RCC 7860 (cell line): ENCODE data around the gene SUN3.

ENCODE experiments used
- DNase-seq: peaks from one replicate; pipeline ENCODE4 v3.0.0-alpha.2; 2015; ENCODE audit warnings: low spot score
- FAIRE-seq: peaks from 2 replicates; lab custom pipeline; 2012; peaks lifted over from hg19 to GRCh38; lab: Jason Lieb, UNC

SUN3 gene

GRCh38 chr7:48028938-48029337, at the start of gene SUN3:
SUN3 (minus strand) TSS chr7:48029107; CDS start chr7:48028938, 169 bp downstream.
- FAIRE-seq (no peak), DNase-seq (no peak)

- DNase-seq (no peak), FAIRE-seq (no peak)
These were observed 49.6 kb upstream of the SUN3 start for GRCh38 chr7:48078470-48078869.

DNA sequence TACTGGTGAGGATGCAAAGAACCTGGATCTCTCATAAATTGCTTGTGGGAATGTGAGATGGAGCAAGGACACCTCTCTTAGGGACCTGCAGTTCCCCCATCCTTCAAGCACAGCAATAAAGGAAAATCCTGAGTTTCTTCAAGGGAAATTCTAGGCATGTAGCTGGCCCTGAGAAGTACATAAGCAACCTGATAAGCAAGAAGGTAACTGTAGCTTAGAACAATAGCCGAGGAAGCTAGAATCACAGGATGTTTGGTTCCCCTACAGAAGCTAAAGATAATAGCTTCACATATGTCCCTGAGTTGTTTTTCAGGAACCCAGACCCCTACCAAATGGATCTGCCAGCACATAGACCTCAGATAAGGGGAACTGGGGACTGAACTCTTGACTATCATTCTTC, 48.5 kb upstream of the SUN3 start:
- FAIRE-seq: no peak

GRCh38 chr7:48074204-48074654, 45.3 kb upstream of the SUN3 start:
- DNase-seq: no peak
- no peak for FAIRE-seq

More for the DNA sequence above, 48.5 kb upstream of the SUN3 start:
- DNase-seq: no peak

- DNase-seq (no peak), FAIRE-seq (no peak)
These were observed 38.6 kb upstream of the SUN3 start for GRCh38 chr7:48067475-48067874.

DNA sequence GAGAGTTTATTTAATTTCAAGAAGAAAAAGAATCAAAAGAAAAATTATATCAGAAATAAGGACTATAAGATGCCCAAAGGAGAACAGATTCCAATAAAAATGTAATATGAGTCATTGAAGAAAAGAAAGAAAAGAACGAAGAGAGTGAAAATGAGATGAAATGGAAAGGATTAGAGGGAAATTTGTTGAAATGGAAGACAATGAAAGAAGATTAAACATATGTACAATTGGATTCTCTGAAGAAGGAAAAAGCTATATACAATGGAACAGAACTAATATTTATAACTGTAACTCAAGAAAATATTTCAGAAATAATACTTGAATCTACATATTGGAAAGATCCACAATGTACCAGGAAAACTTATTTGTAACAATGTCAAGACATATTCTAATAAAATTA, 35.1 kb upstream of the SUN3 start:
- no peak for FAIRE-seq
- DNase-seq: no peak

GRCh38 chr7:48059706-48060105, 30.8 kb upstream of the SUN3 start:
- DNase-seq: no peak
- no peak for FAIRE-seq

- DNase-seq (no peak), FAIRE-seq (no peak)
These were observed 30.1 kb upstream of the SUN3 start for GRCh38 chr7:48058990-48059389.

- DNase-seq: no peak
- no peak for FAIRE-seq
These were observed 24.8 kb upstream of the SUN3 start for GRCh38 chr7:48053736-48054135.

DNA sequence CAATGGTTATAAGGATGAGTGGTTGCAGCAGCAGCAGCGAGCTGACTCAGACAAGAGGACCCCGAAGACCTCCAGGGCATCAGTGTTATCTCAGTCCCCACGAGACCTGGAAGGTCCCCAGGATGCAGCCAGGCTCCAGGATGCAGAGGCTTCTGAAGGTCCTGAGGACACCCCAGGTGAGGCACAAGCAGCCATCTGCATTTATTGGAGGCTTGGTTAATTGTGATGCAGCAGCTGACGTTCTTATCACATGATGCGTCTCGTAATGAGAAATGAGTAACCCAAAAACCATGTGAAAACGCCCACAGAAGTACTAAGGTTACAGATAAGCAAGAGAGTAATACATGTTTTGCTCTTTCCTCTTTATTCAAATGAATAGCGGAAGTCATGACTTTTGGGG, 23.8 kb upstream of the SUN3 start:
- DNase-seq (peak; percentile 67), FAIRE-seq (no peak)

- DNase-seq (no peak), FAIRE-seq (no peak)
These were observed 20.9 kb upstream of the SUN3 start for GRCh38 chr7:48049850-48050249.

DNA sequence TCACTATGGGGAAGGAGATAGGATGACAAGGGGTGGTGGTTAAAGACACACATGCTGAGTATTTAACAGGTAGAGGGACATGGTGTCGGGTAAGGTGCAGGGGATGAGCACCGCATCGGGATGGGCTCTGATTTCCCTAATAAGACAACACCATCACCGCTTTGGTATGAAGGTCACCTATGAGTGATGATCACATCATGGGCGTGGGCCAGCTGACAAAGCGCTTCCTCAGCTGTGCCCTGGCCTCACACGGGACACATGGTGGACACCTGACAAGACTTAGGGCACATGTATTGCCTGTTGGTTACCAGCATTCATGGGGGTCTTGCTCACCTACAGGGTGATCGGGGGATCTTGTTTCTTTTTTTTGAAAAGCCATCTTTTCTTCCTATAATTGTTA, 19.2 kb upstream of the SUN3 start:
- DNase-seq (no peak), FAIRE-seq (no peak)

GRCh38 chr7:48046458-48046857, 17.6 kb upstream of the SUN3 start:
- FAIRE-seq: no peak
- DNase-seq: no peak

DNA sequence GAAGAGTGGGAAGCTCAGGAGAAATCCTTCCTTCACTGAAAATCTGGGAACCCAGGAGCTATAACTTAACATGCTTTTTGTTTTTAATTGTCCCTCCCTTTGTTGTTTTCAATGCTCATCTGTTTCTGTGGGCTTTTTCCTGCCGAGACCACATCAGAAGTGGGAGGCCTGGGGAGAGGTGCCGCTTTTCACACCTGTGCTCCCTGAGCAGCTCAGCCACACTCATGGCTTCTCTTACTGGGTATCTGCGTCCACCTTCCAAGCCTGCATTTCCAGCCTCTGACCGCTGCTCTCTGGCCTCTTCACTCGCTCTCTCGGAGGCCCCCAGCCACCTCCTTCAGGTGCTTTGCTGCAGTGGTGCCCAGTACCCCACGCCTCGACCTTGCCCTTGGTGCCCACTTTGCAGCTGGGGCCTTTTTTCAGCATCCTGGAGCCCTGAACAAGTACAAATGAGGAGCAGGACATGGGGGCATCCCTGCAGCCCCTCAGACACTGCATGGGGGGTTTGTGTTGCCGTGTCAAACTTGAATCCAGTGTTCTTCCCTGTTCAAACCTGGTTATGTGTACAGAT, 16.4 kb upstream of the SUN3 start:
- no peak for DNase-seq
- no peak for FAIRE-seq

DNA sequence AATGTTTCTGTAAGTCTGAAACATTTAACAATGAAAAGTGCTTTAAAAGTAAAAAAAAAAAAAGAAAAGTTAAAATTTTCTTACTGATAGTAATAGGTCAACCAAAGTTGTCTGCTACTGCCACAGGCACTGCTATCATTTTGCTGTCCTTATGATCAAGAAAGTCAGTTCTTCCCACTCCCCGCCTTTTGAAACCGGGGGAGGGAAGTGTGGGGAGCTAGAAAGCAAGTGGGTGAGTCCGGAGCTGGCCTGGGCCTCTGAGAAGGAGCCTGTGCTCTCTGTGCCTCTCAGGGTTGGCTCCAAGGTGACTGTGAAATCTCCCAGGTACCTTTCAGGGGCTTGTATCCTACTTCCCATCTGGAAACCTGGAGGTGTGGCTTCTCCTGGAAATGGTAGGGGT, 13.7 kb upstream of the SUN3 start:
- no peak for FAIRE-seq
- DNase-seq: no peak

DNA sequence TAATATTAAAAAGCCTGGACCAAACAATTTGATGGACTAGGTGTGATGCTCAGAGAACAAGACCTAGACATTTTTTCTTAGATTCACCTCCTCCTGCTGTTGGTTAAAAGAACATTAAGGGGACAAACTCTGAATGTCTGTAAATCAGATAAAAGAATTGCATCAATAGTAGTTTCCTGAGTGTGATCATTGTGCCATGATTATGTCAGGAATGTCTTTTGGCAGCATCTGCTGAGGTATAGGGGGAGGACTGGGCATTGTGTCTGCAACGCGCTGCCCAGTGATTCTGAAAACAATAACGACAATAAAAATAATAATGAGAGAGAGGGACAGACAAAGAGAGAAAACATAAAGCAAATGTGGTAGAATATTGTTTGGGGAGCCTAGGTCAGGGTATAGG, 13.3 kb upstream of the SUN3 start:
- FAIRE-seq (no peak), DNase-seq (no peak)

DNA sequence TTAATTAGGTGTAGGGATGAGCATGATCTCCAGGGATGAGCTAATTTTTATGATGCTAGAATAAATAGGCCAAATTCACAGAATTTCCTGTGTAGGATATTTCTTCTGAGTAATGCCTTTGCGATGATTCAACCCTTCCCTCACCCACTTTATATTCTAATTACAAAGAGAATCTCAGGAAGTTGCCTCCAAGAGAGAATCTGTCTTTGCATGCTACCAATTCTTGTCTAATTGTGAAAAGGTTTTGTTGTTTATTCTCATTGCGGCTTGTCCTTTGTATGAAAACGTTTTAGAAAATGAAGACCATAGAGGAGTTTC, 12.7 kb upstream of the SUN3 start:
- peak; percentile 60 for FAIRE-seq
- peak; percentile 43 for DNase-seq

DNA sequence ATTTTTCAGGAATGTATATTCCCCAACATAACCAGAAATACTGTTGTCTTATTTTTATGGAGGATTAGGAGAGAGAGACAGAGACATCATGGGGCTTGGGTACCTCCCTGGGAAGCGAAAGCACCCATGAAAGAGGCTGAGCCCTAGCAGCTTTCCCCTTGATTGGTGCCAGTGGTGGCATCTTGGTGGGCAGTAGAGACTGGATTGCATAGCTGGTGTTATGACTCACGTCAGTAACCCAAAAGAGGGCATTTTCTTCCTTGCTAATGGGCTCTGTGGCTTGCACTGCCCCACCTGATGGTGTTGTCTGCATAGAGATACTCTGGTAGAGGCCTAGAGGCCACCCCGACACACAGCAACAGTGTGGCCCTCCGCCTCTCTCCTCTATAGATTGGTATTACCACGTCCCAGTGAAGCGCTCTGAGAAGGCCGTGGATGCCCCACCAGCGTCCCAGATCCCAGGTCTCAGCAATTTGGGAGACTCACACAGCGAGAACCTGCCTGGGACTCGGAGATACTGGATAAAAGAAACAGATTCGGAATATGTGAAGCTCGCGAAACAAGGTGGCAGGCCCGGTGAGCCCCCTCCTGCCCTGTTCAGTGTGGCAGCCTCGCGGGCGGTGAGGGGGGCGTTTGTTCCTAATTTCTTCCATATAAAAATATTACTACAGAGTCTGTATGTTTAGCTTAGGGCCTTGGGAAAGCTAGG, 12.2 kb upstream of the SUN3 start:
- peak; percentile 26 for DNase-seq

DNA sequence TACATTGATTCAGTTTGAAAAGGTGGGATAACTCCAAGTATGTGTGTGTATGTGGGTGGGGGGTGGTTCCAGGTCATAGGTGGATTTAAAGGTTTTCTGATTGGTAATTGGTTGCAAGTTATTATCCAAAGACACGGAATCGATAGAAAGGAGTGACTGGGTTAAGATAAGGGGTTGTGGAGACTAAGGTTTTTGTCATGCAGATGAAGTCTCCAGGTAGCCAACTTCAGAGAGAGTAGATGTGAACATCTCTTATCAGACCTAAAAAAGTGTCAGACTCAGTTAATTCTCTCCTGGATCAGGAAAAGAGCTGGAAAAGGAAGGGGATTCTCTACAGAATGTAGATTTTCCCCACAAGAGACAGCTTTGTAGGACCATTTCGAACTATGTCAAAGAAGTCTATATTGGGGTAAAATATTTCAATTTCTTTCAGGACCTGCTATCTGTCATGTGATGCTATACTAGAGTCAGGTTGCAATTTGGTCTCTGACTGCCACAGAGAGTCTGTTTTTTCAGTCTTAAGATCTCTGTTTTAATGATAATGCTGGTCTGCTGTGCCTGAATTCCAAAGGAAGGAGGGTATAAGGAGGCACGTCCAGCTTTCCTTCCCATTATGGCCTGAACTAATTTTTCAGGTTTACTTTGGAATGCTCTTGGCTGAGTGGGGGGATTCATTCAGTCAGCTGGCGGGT, 10.1 kb upstream of the SUN3 start:
- FAIRE-seq (no peak), DNase-seq (no peak)

More for the DNA sequence above, 12.2 kb upstream of the SUN3 start:
- no peak for FAIRE-seq

GRCh38 chr7:48035967-48036478, 7.1 kb upstream of the SUN3 start:
- DNase-seq (no peak), FAIRE-seq (no peak)

- DNase-seq (peak; percentile 86), FAIRE-seq (peak; percentile 26)
These were observed 6.5 kb upstream of the SUN3 start, which contains the start of gene C7orf57 for GRCh38 chr7:48035301-48035966. C7orf57 (plus strand) TSS chr7:48035543; CDS start chr7:48036309, 766 bp downstream.
